ENCODE results near the gene HK1. TPM values are rescaled to one million over a fixed set of nuclear protein-coding genes. Genes with fewer than 3 reads are reported as not detected.

HK1 gene
- total RNA-seq, 1 experiment from 2014 or later: 83.2 TPM

GRCh38 chr10:69389827-69390490 is 111.7 kb downstream of the HK1 start:
- H3K4me3 ChIP-seq: no peak overlapping the region
- H3K27me3 ChIP-seq: no peaks in the 10 kb centered on the region
- peaks cover 50% of the 10 kb centered on the region for H3K36me3 ChIP-seq
- peak; percentile 49 for DNase-seq
- no peaks in the 10 kb centered on the region for H3K9me3 ChIP-seq

DNA sequence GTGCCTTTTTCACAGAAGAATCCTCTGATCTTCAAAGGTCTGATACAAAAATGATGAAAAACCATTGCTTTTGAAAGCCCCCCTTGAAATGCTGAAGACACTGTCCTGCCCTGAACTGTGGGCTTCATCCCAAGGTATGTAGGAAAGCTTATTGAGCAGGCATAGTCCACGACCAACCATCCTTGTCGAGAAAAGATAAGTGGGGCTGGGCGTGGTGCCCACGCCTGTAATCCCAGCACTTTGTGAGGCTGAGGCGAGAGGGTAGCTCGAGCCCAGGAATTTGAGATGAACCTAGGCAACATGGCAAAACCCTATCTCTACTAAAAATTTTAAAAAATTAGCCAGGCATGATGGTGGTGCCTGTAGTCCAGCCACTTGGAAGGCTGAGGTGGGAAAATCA is 112.9 kb downstream of the HK1 start:
- no peak for DNase-seq
- no peaks in the 10 kb centered on the region for H3K9me3 ChIP-seq
- H3K27me3 ChIP-seq: no peaks in the 10 kb centered on the region
- peaks cover 38% of the 10 kb centered on the region for H3K36me3 ChIP-seq
- no peak overlapping the region for H3K4me3 ChIP-seq

DNA sequence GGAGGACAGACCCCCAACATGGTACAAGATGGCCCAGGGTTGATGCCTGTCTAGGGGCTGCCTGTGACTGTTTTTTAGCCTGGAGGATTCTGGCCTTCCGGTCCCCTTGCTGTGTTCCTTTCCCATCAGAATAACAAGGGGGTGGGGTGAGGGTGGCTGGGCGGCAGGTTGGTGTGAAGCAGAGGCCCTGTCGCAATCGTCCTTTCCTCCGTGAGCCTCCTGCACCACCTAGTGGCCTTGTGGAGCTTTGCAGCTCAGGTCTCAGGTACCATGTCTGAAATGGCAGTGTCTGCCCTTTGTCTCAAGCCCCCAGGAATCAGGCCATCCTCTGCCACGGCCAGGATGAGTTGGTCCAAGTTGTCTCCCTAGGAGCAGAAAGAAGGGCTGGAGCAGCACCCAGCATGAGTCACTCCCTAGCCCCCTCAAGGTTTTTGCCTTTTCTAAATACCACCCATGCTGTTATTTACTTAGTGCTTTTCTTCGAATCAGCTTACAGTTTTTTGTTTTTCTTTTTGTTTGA is 114.2 kb downstream of the HK1 start:
- peak; percentile 71 for DNase-seq
- Histone ChIP-seq H3K4me3 (no peak overlapping the region), H3K27me3 (no peaks in the 10 kb centered on the region), H3K9me3 (no peaks in the 10 kb centered on the region), H3K36me3 (peaks cover 30% of the 10 kb centered on the region)

DNA sequence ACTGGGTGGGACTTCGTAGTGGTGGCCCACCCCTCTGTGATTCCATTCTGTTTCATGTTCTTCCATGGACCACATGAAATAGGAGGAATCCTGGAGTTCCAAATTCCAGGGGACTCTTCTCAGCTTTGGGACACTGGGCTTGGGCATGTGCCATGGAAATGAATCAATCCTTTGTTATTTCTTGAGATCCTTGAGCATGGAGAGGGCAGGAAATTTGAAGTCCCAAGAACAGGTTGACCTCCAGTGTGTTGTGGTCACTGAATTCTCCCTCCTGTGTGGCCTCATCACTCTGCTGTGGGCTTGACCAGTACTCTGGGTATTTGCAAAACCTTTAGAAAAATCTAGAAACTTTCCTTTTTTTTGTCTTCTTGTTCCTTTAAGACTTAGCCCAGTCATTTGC is 115.7 kb downstream of the HK1 start:
- no peak overlapping the region for H3K4me3 ChIP-seq
- H3K27me3 ChIP-seq: no peaks in the 10 kb centered on the region
- no peak for DNase-seq
- peaks cover 20% of the 10 kb centered on the region for H3K36me3 ChIP-seq
- H3K9me3 ChIP-seq: no peaks in the 10 kb centered on the region

DNA sequence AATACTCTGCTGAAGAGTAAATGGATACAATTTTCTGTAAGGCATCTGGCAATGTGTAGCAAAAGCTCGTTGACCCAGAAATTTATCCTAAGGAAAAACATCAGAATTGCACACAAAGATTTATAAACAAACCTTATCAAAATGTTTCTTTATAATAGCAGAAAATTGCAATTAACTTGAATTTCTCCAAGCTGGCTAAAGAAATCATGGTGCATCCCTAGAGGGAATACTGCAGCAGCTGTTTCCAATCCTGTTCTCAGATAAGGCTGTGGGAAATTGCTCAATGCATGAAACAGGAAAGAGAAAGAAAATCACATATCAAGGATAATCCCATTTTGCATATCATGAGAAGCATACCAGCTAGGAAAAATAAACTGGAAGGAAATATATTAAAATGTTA is 119.7 kb downstream of the HK1 start:
- Histone ChIP-seq H3K36me3 (peaks cover 18% of the 10 kb centered on the region), H3K27me3 (no peaks in the 10 kb centered on the region), H3K4me3 (no peak overlapping the region), H3K9me3 (no peaks in the 10 kb centered on the region)
- no peak for DNase-seq

GRCh38 chr10:69398466-69398865 is 120.2 kb downstream of the HK1 start:
- Histone ChIP-seq H3K36me3 (peaks cover 18% of the 10 kb centered on the region), H3K9me3 (no peaks in the 10 kb centered on the region), H3K4me3 (no peak overlapping the region), H3K27me3 (no peaks in the 10 kb centered on the region)
- DNase-seq: no peak

- H3K4me3 ChIP-seq: no peak overlapping the region
- H3K27me3 ChIP-seq: no peaks in the 10 kb centered on the region
- H3K9me3 ChIP-seq: 0 out of 2 replicates have a peak, but pooled peaks cover 4% of the 10 kb centered on the region
- H3K36me3 ChIP-seq: peaks cover 29% of the 10 kb centered on the region
- no peak for DNase-seq
These were observed 122.6 kb downstream of the HK1 start for GRCh38 chr10:69400936-69401335.

GRCh38 chr10:69401416-69401815 is 123.1 kb downstream of the HK1 start:
- DNase-seq: no peak
- Histone ChIP-seq H3K9me3 (0 out of 2 replicates have a peak, but pooled peaks cover 4% of the 10 kb centered on the region), H3K27me3 (no peaks in the 10 kb centered on the region), H3K4me3 (no peak overlapping the region), H3K36me3 (peaks cover 29% of the 10 kb centered on the region)

DNA sequence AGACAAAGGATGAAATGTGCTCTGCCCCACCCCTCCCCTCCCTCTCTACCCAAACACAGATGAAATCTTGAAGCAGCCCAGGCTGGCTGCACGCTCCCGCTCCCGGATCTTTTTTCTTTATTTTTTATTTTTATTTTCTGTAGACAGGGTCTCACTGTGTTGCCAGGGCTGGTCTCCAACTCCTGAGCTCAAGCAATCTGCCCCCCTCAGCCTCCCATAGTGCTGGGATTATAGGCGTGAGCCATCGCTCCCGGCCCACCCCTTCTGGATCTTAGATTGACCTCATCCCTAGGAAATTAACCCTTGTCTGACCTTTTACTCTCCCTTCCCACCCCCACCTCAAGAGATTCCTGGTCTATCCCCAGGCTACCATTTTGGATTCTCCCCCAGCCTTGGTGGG is 124.1 kb downstream of the HK1 start:
- Histone ChIP-seq H3K27me3 (no peaks in the 10 kb centered on the region), H3K4me3 (no peak overlapping the region), H3K9me3 (0 out of 2 replicates have a peak, but pooled peaks cover 4% of the 10 kb centered on the region), H3K36me3 (peaks cover 29% of the 10 kb centered on the region)
- DNase-seq: no peak

GRCh38 chr10:69403066-69403465 is 124.8 kb downstream of the HK1 start:
- Histone ChIP-seq H3K9me3 (0 out of 2 replicates have a peak, but pooled peaks cover 4% of the 10 kb centered on the region), H3K27me3 (no peaks in the 10 kb centered on the region), H3K36me3 (peaks cover 29% of the 10 kb centered on the region), H3K4me3 (no peak overlapping the region)
- no peak for DNase-seq

DNA sequence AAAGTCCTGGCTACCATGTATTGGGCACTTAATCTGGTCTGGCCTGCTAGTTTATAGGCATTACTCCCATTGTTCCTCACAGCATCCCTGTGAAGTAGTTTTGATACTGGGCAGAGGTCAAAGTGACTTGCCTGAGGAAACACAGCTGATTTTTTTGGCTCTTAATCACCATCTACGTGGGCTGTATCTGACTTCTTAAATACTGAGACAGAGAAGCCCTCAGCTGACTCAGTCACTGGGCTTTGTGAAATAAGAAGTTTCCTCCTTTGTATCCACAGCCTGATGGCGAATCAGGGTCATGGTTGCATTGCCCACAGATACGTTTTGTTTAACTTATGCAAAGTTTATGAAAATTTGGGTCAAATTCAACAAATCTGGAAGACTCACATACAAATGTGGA is 125.2 kb downstream of the HK1 start:
- peaks cover 27% of the 10 kb centered on the region for H3K36me3 ChIP-seq
- no peak for DNase-seq
- 0 out of 2 replicates have a peak, but pooled peaks cover 4% of the 10 kb centered on the region for H3K9me3 ChIP-seq

DNA sequence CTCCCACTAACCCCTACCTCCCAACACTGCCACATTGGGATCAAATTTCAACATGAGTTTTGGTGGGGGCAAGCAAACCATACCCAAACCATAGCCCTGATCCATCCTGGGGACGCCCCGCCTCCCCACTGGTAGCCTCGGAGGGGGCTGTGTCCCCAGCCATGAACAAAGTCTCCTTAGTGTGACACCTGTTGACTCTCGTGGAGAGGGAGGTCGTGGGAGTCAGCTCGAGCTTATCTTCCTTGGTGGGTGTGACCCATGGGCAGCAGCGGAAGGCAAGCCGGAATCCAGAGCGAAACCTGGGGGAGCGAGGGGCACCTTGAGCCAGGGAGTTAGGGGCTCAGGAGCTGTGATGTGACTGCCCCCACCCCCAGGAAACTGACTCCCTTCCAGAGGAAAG is 126.5 kb downstream of the HK1 start:
- no peak for DNase-seq
- H3K27me3 ChIP-seq: no peaks in the 10 kb centered on the region
- peaks cover 25% of the 10 kb centered on the region for H3K36me3 ChIP-seq
- H3K9me3 ChIP-seq: 0 out of 2 replicates have a peak, but pooled peaks cover 4% of the 10 kb centered on the region
- H3K4me3 ChIP-seq: no peak overlapping the region

More for the DNA sequence above, 125.2 kb downstream of the HK1 start:
- Histone ChIP-seq H3K4me3 (no peak overlapping the region), H3K27me3 (no peaks in the 10 kb centered on the region)

DNA sequence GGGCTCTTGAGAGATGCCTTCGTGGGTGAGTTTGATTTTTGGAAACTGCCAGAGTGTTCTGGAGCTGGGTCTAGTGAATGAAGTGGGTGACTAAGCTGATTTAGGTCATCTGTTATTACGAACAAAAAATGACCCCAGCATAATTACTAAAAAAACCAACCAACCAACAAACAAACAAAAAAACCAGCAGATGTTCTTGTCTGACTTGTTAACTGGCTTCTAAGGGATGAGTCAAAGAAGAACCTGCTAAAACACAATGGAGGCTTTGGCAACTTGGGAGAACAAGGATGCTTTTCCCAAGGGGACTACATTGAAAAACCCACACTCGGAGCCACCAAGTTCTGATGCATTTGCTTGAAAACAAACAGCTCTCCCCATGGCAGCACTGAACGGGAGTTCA is 126.9 kb downstream of the HK1 start:
- DNase-seq: no peak
- H3K4me3 ChIP-seq: no peak overlapping the region
- no peaks in the 10 kb centered on the region for H3K27me3 ChIP-seq
- H3K36me3 ChIP-seq: peaks cover 25% of the 10 kb centered on the region
- 0 out of 2 replicates have a peak, but pooled peaks cover 4% of the 10 kb centered on the region for H3K9me3 ChIP-seq

- Histone ChIP-seq H3K36me3 (peaks cover 20% of the 10 kb centered on the region), H3K4me3 (no peak overlapping the region), H3K27me3 (no peaks in the 10 kb centered on the region), H3K9me3 (0 out of 2 replicates have a peak, but pooled peaks cover 4% of the 10 kb centered on the region)
- no peak for DNase-seq
These were observed 128.1 kb downstream of the HK1 start for GRCh38 chr10:69406302-69406811.

- DNase-seq: no peak
- Histone ChIP-seq H3K27me3 (no peaks in the 10 kb centered on the region), H3K9me3 (0 out of 2 replicates have a peak, but pooled peaks cover 4% of the 10 kb centered on the region), H3K4me3 (no peak overlapping the region), H3K36me3 (peaks cover 20% of the 10 kb centered on the region)
These were observed 128.7 kb downstream of the HK1 start for GRCh38 chr10:69406816-69407580.

DNA sequence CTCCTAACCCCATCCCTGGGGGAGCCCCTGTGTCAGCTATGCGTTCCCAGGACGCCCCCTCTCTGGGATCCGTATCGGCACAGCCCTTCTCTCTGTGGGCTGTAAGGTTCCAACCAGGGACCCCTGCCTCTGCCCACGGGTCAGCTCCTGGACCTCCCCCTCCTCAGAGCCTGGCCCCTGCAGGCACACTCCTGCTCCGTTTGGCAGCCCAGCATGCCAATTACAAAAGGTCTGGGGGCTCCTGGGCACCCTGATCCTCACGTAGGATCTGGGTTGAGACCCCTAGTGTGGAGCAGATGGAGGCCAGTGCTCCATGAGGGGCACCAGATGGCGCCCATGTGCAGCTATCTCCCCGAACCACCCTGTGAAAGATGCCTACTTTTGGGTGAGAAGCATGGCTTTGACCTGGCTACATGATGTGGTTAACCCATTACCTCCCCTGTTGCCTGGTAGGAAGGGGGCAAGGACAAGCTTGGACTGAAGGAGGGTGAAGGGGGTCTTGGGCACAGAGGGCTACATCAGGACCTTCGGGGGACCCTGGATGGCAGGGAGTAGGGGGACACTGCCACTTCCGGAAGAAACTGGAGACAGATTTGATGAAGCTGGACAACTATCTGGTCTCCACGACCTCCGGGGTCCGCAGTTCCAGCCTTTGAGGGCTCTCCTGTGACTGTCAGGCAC is 129.5 kb downstream of the HK1 start:
- no peak for DNase-seq
- Histone ChIP-seq H3K4me3 (no peak overlapping the region), H3K9me3 (0 out of 2 replicates have a peak, but pooled peaks cover 4% of the 10 kb centered on the region), H3K27me3 (no peaks in the 10 kb centered on the region), H3K36me3 (peaks cover 17% of the 10 kb centered on the region)
